GM18511 (cell line): Measurements from ENCODE around the gene FCRLB.
"Not testable (repeated sequence)": the region's sequence is repeated elsewhere in the genome, so short reads cannot be mapped to it uniquely, and the experiment has no call there.

ENCODE experiments used
- ATAC-seq: cut with Tn5 transposase; IDR thresholded peaks from one replicate; pipeline ENCODE4 v1.9.1; 2021; ENCODE audit warnings: mild to moderate bottlenecking, moderate library complexity; ENCODE audit not compliant: unreplicated experiment

Gene FCRLB

GRCh38 chr1:161739865-161740566 lies 18.7 kb downstream of the FCRLB start:
- peak; percentile 39 for ATAC-seq

GRCh38 chr1:161740921-161741320 lies 19.6 kb downstream of the FCRLB start:
- no peak for ATAC-seq

GRCh38 chr1:161743231-161743630 lies 21.9 kb downstream of the FCRLB start:
- no peak for ATAC-seq

- no peak for ATAC-seq
Measured at GRCh38 chr1:161747801-161748200, 26.5 kb downstream of the FCRLB start.

- ATAC-seq = peak; percentile 97
Measured at GRCh38 chr1:161749509-161750407, 28.4 kb downstream of the FCRLB start, which contains the start of gene DUSP12. TSS of gene DUSP12 (plus strand) at chr1:161749786. CDS start at chr1:161749802, 16 bp downstream.

- ATAC-seq = no peak
Measured at GRCh38 chr1:161763522-161764098, 42.3 kb downstream of the FCRLB start.

GRCh38 chr1:161766102-161766981 lies 45.0 kb downstream of the FCRLB start, which contains the start of gene ATF6:
TSS of gene ATF6 (plus strand) at chr1:161766320. CDS start at chr1:161766361, 41 bp downstream.
- peak; percentile 62 for ATAC-seq

GRCh38 chr1:161768461-161768860 lies 47.1 kb downstream of the FCRLB start:
- no peak for ATAC-seq

GRCh38 chr1:161768986-161769672 lies 47.8 kb downstream of the FCRLB start:
- ATAC-seq = no peak

- ATAC-seq = not testable (repeated sequence)
Measured at GRCh38 chr1:161769673-161770045, 48.3 kb downstream of the FCRLB start.

- ATAC-seq = no peak
Measured at GRCh38 chr1:161770250-161770649, 48.9 kb downstream of the FCRLB start.

GRCh38 chr1:161771161-161771560 lies 49.8 kb downstream of the FCRLB start:
- ATAC-seq = no peak

- ATAC-seq = no peak
Measured at GRCh38 chr1:161771973-161772372, 50.6 kb downstream of the FCRLB start.

- no peak for ATAC-seq
Measured at GRCh38 chr1:161772397-161772796, 51.1 kb downstream of the FCRLB start.

- no peak for ATAC-seq
Measured at GRCh38 chr1:161773791-161774190, 52.4 kb downstream of the FCRLB start.

- ATAC-seq = no peak
Measured at GRCh38 chr1:161777261-161777660, 55.9 kb downstream of the FCRLB start.
